GM12878 (cell line): Measurements from ENCODE around the gene CUL4A. TPM values are rescaled to one million over a fixed set of nuclear protein-coding genes. Genes with fewer than 3 reads are reported as not detected.

Experiments
- ATAC-seq: fragments of 200-7000 bp; cut with Tn5 transposase; 3 replicates; pipeline ENCODE4 v1.9.1; 2020; ENCODE audit warnings: mild to moderate bottlenecking, moderate library complexity
- BruUV-seq: library from RNA; stranded (reverse); fragments of 400-500 nt; replicated peaks from 2 replicates; lab custom pipeline; 2021; lab: Mats Ljungman, UMichigan
- CTCF ChIA-PET: fragments of 300-600 bp; sonication (Branson Sonifier 250); formaldehyde crosslinking; extraction: SDS; loops from one replicate; lab custom pipeline; 2021; ENCODE audit warnings: inconsistent platforms; lab: Yijun Ruan, JAX
- POLR2A ChIA-PET: fragments of 350-600 bp; formaldehyde crosslinking; extraction: SDS; loops from one replicate; lab custom pipeline; 2021; ENCODE audit warnings: inconsistent platforms; lab: Charles Lee
- RAD21 ChIA-PET: fragments of 300-600 bp; sonication (Branson Sonifier 250); formaldehyde crosslinking; loops from one replicate; lab custom pipeline; 2023; ENCODE audit warnings: antibody characterized with exemption; ENCODE audit not compliant: unreplicated experiment; lab: Charles Lee
- SMC1A ChIA-PET: fragments of 300-600 bp; sonication (Branson Sonifier 250); formaldehyde crosslinking; loops from one replicate; lab custom pipeline; 2023; ENCODE audit not compliant: unreplicated experiment, uncharacterized antibody; lab: Charles Lee
- DNase-seq: peaks from one replicate; pipeline ENCODE4 v3.0.0-alpha.2; 2011; ENCODE audit warnings: low read depth, low spot score
- FAIRE-seq: peaks from 3 replicates; lab custom pipeline; 2011; peaks lifted over from hg19 to GRCh38; lab: Jason Lieb, UNC
- H2AFZ ChIP-seq: 2 replicates; pipeline ENCODE4 v1.6.0; 2011; ENCODE audit warnings: low read depth, low read length, control low read depth; ENCODE audit not compliant: control insufficient read depth
- H3K27ac ChIP-seq: 2 replicates; pipeline ENCODE4 v1.5.1; 2011; ENCODE audit warnings: control low read depth; ENCODE audit not compliant: control insufficient read depth, insufficient read depth
- H3K27me3 ChIP-seq, 2 experiments: replicated peaks in 1 of 2; 2 replicates each; pipeline versions ENCODE4 v1.6.0 to v1.6.1; 2011; ENCODE audit warnings: low read length in 1 of 2; ENCODE audit not compliant: control insufficient read depth in 2 of 2, insufficient read depth in 2 of 2
- H3K36me3 ChIP-seq, 2 experiments: 2 replicates each; pipeline ENCODE4 v1.5.1; 2011; ENCODE audit warnings: low read length in 1 of 2; ENCODE audit not compliant: control insufficient read depth in 2 of 2, insufficient read depth in 2 of 2
- H3K4me1 ChIP-seq: 2 replicates; pipeline ENCODE4 v1.6.1; 2011; ENCODE audit warnings: mild to moderate bottlenecking, low read length, moderate library complexity, mixed read lengths; ENCODE audit not compliant: control insufficient read depth, insufficient read depth
- H3K4me2 ChIP-seq: 2 replicates; pipeline ENCODE4 v1.6.0; 2011; ENCODE audit warnings: control low read depth; ENCODE audit not compliant: control insufficient read depth, insufficient read depth
- H3K4me3 ChIP-seq: fragments of 200-600 bp; sonication (generic); 2 replicates; pipeline ENCODE4 v1.5.1; 2016
- H3K79me2 ChIP-seq: 2 replicates; pipeline ENCODE4 v1.6.0; 2011; ENCODE audit warnings: low read length; ENCODE audit not compliant: control insufficient read depth, insufficient read depth
- H3K9ac ChIP-seq: 2 replicates; pipeline ENCODE4 v1.8.0; 2011; ENCODE audit warnings: low read length, control low read depth, mixed read lengths; ENCODE audit not compliant: control insufficient read depth, insufficient read depth
- H3K9me3 ChIP-seq: replicated peaks from 3 replicates; pipeline ENCODE4 v1.5.1; 2011; ENCODE audit warnings: mild to moderate bottlenecking, low read length; ENCODE audit not compliant: control insufficient read depth, insufficient read depth
- H4K20me1 ChIP-seq: 2 replicates; pipeline ENCODE4 v1.6.0; 2011; ENCODE audit not compliant: control insufficient read depth, insufficient read depth
- WGBS: methylation state at CpG from one replicate; pipeline ENCODE4 v1.1.6; 2016; ENCODE audit warnings: low lambda C conversion rate; ENCODE audit not compliant: insufficient replicate concordance, insufficient coverage; ENCODE audit errors: missing lambda C conversion rate; 5-methylcytosine and 5-hydroxymethylcytosine counted together
- in situ Hi-C: fragments of 300-500 bp; cut with MboI; formaldehyde crosslinking; loops from 9 replicates; pipeline ENCODE4 v1.14.3; 2018; ENCODE audit warnings: mixed read lengths
- intact Hi-C: fragments of 100-400 bp; cut with micrococcal nuclease; formaldehyde crosslinking; loops from one replicate; pipeline ENCODE4 v1.14.2; 2022; ENCODE audit not compliant: unreplicated experiment
- polyA plus RNA-seq, 11 experiments: library from polyadenylated mRNA; depleted of rRNA in 4 of 11; unstranded in 6 of 11; stranded (reverse) in 5 of 11; fragments of >200 nt; fragmentation: Nextera tagmentation in 4 of 11; fragmentation: Illumina TruSeq in 1 of 11; extraction: Ambion mirVana in 4 of 11; extraction: Trizol in 1 of 11; gene quantifications; 1 replicate in 1 of 11; 2 replicates in 10 of 11; pipeline versions ENCODE4 v1.2.1 to v1.2.3, GENCODE V29; 2011 to 2016; ENCODE audit warnings: inconsistent platforms in 2 of 11, missing spikeins in 2 of 11, low read depth in 1 of 11
- total RNA-seq, 4 experiments: library from RNA; depleted of rRNA in 3 of 4; stranded (reverse); fragments of >200 nt in 3 of 4; fragmentation: Illumina TruSeq in 1 of 4; extraction: Trizol in 1 of 4; gene quantifications; 2 replicates each; pipeline versions ENCODE4 v1.2.1 to v1.2.3, GENCODE V29; 2013 to 2021
- TF ChIP-seq, protein P1 (sequence below): fragments of 450-650 bp; IDR thresholded peaks from 2 replicates; pipeline ENCODE4 v1.6.1; 2016; ENCODE audit warnings: mild to moderate bottlenecking, moderate library complexity, borderline replicate concordance
- TF ChIP-seq, protein P2 (sequence below): fragments of 450-650 bp; IDR thresholded peaks from 2 replicates; pipeline ENCODE4 v1.6.1; 2016; ENCODE audit warnings: mild to moderate bottlenecking

CUL4A gene
- total and polyA plus RNA-seq, 10 of the 15 experiments (the other 5 are each of a cell fraction or from before 2014, with no cell fraction given) = 19.7 to 74.3 (median 55.6) TPM

DNA sequence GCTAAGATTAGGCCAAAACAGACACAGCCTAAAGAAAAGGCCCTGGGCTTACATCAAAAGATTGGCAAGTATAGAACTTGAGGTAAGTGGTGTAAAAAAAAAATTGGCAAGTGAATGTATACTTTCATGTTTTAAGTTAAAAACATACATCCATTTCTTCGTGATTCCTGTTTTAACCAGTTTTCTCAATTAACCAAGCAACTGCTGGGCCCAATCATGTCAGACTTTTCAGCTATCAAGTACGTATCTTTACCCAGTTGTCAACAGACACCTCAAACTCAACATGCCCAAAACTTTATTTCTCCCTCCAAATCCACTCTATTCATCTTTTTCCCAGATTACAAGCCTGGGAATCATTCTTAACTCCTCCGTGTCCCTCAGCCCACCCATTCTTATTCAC, 2.0 kb upstream of the CUL4A start:
- ChIA-PET SMC1A (interaction anchor here (1.4 kb wide), 1 partner anchor 91 kb away, joined by 3 read pairs; no protein-coding TSS in a partner anchor), POLR2A (no interaction called here), RAD21 (no interaction called here), CTCF (interaction anchor here (1.0 kb wide), 1 partner anchor 17 kb away, joined by 3 read pairs; no protein-coding TSS in a partner anchor)
- Histone ChIP-seq H2AFZ (no peak overlapping the region), H4K20me1 (no peaks in the 10 kb centered on the region), H3K79me2 (peaks cover 68% of the 10 kb centered on the region), H3K4me1 (no peaks in the 10 kb centered on the region), H3K4me3 (peak overlapping the region; percentile 87), H3K27me3 (no peaks in the 10 kb centered on the region), H3K4me2 (peak overlapping the region; percentile 81), H3K27ac (peak overlapping the region; percentile 95), H3K9me3 (no peaks in the 10 kb centered on the region), H3K9ac (peak overlapping the region; percentile 91), H3K36me3 (no peaks in the 10 kb centered on the region; a peak in 1 of 4 replicates)
- in situ Hi-C loops = no loop called here
- FAIRE-seq = no peak
- ATAC-seq = no peak
- DNase-seq = no peak
- 20% methylated on average over 3 of the region's 3 CpGs for WGBS
- intact Hi-C loops = loop anchor here (5.0 to 10.0 kb wide), 3 partner anchors 55 to 375 kb away; partner anchors contain the start of gene TFDP1
- TF ChIP-seq, protein P1, sequence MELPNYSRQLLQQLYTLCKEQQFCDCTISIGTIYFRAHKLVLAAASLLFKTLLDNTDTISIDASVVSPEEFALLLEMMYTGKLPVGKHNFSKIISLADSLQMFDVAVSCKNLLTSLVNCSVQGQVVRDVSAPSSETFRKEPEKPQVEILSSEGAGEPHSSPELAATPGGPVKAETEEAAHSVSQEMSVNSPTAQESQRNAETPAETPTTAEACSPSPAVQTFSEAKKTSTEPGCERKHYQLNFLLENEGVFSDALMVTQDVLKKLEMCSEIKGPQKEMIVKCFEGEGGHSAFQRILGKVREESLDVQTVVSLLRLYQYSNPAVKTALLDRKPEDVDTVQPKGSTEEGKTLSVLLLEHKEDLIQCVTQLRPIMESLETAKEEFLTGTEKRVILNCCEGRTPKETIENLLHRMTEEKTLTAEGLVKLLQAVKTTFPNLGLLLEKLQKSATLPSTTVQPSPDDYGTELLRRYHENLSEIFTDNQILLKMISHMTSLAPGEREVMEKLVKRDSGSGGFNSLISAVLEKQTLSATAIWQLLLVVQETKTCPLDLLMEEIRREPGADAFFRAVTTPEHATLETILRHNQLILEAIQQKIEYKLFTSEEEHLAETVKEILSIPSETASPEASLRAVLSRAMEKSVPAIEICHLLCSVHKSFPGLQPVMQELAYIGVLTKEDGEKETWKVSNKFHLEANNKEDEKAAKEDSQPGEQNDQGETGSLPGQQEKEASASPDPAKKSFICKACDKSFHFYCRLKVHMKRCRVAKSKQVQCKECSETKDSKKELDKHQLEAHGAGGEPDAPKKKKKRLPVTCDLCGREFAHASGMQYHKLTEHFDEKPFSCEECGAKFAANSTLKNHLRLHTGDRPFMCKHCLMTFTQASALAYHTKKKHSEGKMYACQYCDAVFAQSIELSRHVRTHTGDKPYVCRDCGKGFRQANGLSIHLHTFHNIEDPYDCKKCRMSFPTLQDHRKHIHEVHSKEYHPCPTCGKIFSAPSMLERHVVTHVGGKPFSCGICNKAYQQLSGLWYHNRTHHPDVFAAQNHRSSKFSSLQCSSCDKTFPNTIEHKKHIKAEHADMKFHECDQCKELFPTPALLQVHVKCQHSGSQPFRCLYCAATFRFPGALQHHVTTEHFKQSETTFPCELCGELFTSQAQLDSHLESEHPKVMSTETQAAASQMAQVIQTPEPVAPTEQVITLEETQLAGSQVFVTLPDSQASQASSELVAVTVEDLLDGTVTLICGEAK = peak; percentile 38; the same call in 1 of the 2 replicates
- TF ChIP-seq, protein P2, sequence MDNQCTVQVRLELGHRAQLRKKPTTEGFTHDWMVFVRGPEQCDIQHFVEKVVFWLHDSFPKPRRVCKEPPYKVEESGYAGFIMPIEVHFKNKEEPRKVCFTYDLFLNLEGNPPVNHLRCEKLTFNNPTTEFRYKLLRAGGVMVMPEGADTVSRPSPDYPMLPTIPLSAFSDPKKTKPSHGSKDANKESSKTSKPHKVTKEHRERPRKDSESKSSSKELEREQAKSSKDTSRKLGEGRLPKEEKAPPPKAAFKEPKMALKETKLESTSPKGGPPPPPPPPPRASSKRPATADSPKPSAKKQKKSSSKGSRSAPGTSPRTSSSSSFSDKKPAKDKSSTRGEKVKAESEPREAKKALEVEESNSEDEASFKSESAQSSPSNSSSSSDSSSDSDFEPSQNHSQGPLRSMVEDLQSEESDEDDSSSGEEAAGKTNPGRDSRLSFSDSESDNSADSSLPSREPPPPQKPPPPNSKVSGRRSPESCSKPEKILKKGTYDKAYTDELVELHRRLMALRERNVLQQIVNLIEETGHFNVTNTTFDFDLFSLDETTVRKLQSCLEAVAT = no peak
- BruUV-seq = no TSS peak
